OCI-LY1 (cell line): ENCODE measurements around the gene VPS33B.

Source experiments
- EZH2 ChIP-seq: fragments of 200-600 bp; sonication (generic), shearing (Covaris generic); IDR thresholded peaks from 2 replicates; pipeline ENCODE4 v1.8.0; 2017; ENCODE audit warnings: borderline replicate concordance, mixed run types, mild to moderate bottlenecking, antibody characterized with exemption, low read length, moderate library complexity, mixed read lengths
- TF ChIP-seq, protein P1 (sequence below): fragments of 200-600 bp; sonication (generic), shearing (Covaris generic); IDR thresholded peaks from 2 replicates; pipeline ENCODE4 v1.5.1; 2017; ENCODE audit warnings: mild to moderate bottlenecking, antibody characterized with exemption, low read length, moderate library complexity, mixed read lengths

DNA sequence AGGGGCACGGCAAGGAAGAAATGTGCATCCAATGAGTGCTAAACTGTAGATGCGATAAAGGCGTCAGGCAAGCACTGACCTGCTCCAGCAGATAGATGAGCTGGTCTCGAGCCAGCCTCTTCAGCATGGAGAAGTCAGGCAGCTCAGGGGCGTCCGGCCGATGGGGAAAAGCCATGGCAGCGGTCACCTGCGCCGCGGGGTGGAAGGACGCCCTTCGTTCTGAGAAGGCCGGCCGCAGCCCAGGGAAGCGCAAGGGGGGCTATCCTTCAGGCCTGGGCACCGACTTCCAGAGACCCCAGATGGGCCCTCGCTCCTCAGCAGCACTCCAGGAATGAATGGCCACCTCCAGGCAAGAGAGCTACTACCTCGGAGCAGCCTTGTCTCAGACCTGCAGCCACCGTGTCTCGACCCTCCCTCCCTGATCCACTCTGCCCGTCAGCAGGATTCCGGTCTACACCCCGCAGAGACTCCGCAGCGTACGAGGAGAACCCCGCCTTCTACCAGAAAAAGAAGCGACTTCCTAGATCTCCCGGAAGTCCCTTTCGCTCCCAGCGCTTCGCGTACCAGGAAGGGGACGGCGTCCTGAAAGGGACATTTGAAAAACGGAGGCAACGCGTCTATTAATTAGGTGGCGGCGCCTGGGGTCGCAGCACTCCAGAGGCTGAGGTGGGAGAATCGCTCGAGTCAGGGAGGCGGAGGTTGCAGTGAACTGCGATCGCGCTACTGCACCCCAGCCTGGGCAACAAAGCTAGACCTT is at the start of gene VPS33B:
- TF ChIP-seq, protein P1, sequence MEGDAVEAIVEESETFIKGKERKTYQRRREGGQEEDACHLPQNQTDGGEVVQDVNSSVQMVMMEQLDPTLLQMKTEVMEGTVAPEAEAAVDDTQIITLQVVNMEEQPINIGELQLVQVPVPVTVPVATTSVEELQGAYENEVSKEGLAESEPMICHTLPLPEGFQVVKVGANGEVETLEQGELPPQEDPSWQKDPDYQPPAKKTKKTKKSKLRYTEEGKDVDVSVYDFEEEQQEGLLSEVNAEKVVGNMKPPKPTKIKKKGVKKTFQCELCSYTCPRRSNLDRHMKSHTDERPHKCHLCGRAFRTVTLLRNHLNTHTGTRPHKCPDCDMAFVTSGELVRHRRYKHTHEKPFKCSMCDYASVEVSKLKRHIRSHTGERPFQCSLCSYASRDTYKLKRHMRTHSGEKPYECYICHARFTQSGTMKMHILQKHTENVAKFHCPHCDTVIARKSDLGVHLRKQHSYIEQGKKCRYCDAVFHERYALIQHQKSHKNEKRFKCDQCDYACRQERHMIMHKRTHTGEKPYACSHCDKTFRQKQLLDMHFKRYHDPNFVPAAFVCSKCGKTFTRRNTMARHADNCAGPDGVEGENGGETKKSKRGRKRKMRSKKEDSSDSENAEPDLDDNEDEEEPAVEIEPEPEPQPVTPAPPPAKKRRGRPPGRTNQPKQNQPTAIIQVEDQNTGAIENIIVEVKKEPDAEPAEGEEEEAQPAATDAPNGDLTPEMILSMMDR, result no peak
- TF ChIP-seq EZH2, result no peak
